CD4-positive, alpha-beta T cell treated with Interferon gamma for 1 hour (primary cell): ENCODE data around the gene CR1.
"Not testable (repeated sequence)": the region's sequence is repeated elsewhere in the genome, so short reads cannot be mapped to it uniquely, and the experiment has no call there.

ENCODE experiments used
- DNase-seq: peaks from one replicate; pipeline ENCODE4 v3.0.0-alpha.2; 2020

The CR1 gene

GRCh38 chr1:207682872-207683434 lies 187.0 kb downstream of the CR1 start:
- DNase-seq = not testable (repeated sequence)

GRCh38 chr1:207690551-207690950 lies 194.6 kb downstream of the CR1 start:
- not testable (repeated sequence) for DNase-seq

DNA sequence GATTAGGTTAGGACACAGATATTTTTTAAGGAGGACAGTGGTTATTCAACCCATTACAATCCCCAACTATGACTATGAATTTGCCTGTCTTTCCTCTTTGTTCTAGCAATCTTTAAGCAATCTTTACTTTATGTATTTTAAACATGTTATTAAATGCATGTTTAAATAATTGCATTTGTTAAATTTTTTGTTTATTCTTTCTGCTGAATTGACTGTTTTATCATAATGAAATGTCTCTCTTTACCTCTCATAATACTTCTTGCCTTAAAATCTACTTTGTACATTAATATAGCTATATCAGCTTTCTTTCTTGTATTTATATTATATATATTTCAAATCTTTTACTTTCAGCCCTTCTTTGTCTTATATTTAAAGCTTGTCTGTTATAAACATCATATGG lies 195.1 kb downstream of the CR1 start:
- DNase-seq = no peak
